ENCODE results near the gene PPP1CB. TPM values are rescaled to one million over a fixed set of nuclear protein-coding genes. Genes with fewer than 3 reads are reported as not detected.

Gene PPP1CB
- total RNA-seq, 2 donors from 2014 or later = 63.3 to 139 TPM

- WGBS, 2 donors = 76 to 79% methylated on average over 7 of the region's 7 CpGs
- intact Hi-C loops (cut with DNase I) = no loop called here
Observed at GRCh38 chr2:28721601-28722191, 29.9 kb upstream of the PPP1CB start.

GRCh38 chr2:28725021-28725711 is 26.5 kb upstream of the PPP1CB start:
- Histone ChIP-seq H3K4me1 (no peaks in the 10 kb centered on the region), H3K9me3 (no peaks in the 10 kb centered on the region), H3K27me3 (no peaks in the 10 kb centered on the region), H3K4me3 (no peak overlapping the region), H3K36me3 (replicated peaks in 1 of 2; ENCODE audit: insufficient read depth in 1 of 2, low read depth in 2 of 2) (no peaks in the 10 kb centered on the region), H3K27ac (no peak overlapping the region)
- no peak for DNase-seq
- 77 to 81% methylated on average over 8 of the region's 8 CpGs for WGBS, 2 donors
- intact Hi-C loops (cut with DNase I) = no loop called here
- TF ChIP-seq POLR2A (IDR thresholded peaks at IDR 0.05) (no peak), CTCF (IDR thresholded peaks at IDR 0.05) (no peak)
- ATAC-seq = no peak

More at GRCh38 chr2:28721601-28722191, 29.9 kb upstream of the PPP1CB start:
- Histone ChIP-seq H3K27me3 (no peaks in the 10 kb centered on the region), H3K4me3 (no peak overlapping the region), H3K36me3 (replicated peaks in 1 of 2; ENCODE audit: insufficient read depth in 1 of 2, low read depth in 2 of 2) (no peaks in the 10 kb centered on the region), H3K4me1 (peaks cover 11% of the 10 kb centered on the region), H3K9me3 (no peaks in the 10 kb centered on the region), H3K27ac (no peak overlapping the region)
- no peak for DNase-seq
- ATAC-seq = no peak
- TF ChIP-seq POLR2A (IDR thresholded peaks at IDR 0.05) = no peak
- no peak for TF ChIP-seq CTCF (IDR thresholded peaks at IDR 0.05)

GRCh38 chr2:28726177-28726576 is 25.5 kb upstream of the PPP1CB start:
- Histone ChIP-seq H3K4me1 (no peaks in the 10 kb centered on the region), H3K27me3 (no peaks in the 10 kb centered on the region), H3K27ac (no peak overlapping the region), H3K9me3 (no peaks in the 10 kb centered on the region), H3K36me3 (replicated peaks in 1 of 2; ENCODE audit: insufficient read depth in 1 of 2, low read depth in 2 of 2) (no peaks in the 10 kb centered on the region), H3K4me3 (no peak overlapping the region)
- TF ChIP-seq POLR2A (IDR thresholded peaks at IDR 0.05) (no peak), CTCF (IDR thresholded peaks at IDR 0.05) (no peak)
- ATAC-seq (no peak), DNase-seq (no peak)
- 96 to 97% methylated on average over 4 of the region's 4 CpGs for WGBS, 2 donors
- intact Hi-C loops (cut with DNase I) = no loop called here

- no peak for ATAC-seq
- intact Hi-C loops (cut with DNase I) = no loop called here
- no peak for TF ChIP-seq CTCF (IDR thresholded peaks at IDR 0.05)
- no peak for TF ChIP-seq POLR2A (IDR thresholded peaks at IDR 0.05)
- no peak overlapping the region for H3K27ac ChIP-seq
- no peak for DNase-seq
- no peaks in the 10 kb centered on the region for H3K27me3 ChIP-seq
- no peaks in the 10 kb centered on the region for H3K9me3 ChIP-seq
- no peak overlapping the region for H3K4me3 ChIP-seq
- H3K4me1 ChIP-seq = no peaks in the 10 kb centered on the region
- H3K36me3 ChIP-seq (replicated peaks in 1 of 2; ENCODE audit: insufficient read depth in 1 of 2, low read depth in 2 of 2) = no peaks in the 10 kb centered on the region
Observed at GRCh38 chr2:28729698-28730097, 21.9 kb upstream of the PPP1CB start.
